Thyroid gland (tissue), 4 donors: Measurements from ENCODE around the gene PAX6.

Experiments
- POLR2A ChIP-seq, 2 donors: fragments of 450-650 bp; IDR thresholded peaks; one replicate each; pipeline ENCODE4 v1.6.1; 2017; ENCODE audit warnings: antibody characterized with exemption in 2 of 2, mild to moderate bottlenecking in 2 of 2, moderate library complexity in 1 of 2
- TF ChIP-seq, protein P1 (sequence below), 6 experiments: fragments of 200-600 bp in 3 of 6; fragments of 450-650 bp in 3 of 6; sonication (generic) in 3 of 6; IDR thresholded peaks; one replicate each; pipeline ENCODE4 v1.5.1; 2016 to 2019; ENCODE audit warnings: antibody characterized with exemption in 6 of 6, mild to moderate bottlenecking in 2 of 6, inconsistent platforms in 1 of 6, moderate library complexity in 1 of 6

DNA sequence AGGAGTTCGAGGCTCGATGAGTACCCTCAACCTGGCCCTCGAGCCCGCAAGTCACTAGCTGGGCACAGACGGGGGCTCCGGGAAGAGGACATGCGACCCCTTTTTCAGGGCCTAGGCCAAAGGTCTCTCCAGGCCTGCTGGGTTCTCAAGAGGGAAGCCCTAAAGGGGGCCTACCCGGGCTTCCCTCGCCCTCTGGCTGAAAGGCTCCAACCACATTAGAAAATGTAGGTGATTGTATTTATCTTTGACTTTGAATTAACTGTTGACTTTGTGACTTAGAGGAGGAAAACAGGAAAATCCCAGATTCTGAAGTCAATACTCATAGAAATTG, 7.3 kb upstream of the PAX6 start:
- TF ChIP-seq, protein P1, sequence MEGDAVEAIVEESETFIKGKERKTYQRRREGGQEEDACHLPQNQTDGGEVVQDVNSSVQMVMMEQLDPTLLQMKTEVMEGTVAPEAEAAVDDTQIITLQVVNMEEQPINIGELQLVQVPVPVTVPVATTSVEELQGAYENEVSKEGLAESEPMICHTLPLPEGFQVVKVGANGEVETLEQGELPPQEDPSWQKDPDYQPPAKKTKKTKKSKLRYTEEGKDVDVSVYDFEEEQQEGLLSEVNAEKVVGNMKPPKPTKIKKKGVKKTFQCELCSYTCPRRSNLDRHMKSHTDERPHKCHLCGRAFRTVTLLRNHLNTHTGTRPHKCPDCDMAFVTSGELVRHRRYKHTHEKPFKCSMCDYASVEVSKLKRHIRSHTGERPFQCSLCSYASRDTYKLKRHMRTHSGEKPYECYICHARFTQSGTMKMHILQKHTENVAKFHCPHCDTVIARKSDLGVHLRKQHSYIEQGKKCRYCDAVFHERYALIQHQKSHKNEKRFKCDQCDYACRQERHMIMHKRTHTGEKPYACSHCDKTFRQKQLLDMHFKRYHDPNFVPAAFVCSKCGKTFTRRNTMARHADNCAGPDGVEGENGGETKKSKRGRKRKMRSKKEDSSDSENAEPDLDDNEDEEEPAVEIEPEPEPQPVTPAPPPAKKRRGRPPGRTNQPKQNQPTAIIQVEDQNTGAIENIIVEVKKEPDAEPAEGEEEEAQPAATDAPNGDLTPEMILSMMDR (IDR thresholded peaks at IDR 0.05) = no peak
- no peak for TF ChIP-seq POLR2A (IDR thresholded peaks at IDR 0.05)
